PC-3 (cell line): ENCODE results near the gene PSTK. TPM values are rescaled to one million over a fixed set of nuclear protein-coding genes. Genes with fewer than 3 reads are reported as not detected.

Source experiments
- ATAC-seq: fragments of 200-7000 bp; cut with Tn5 transposase; 2 replicates; pipeline ENCODE4 v1.9.1; 2020; ENCODE audit warnings: mild to moderate bottlenecking, moderate library complexity
- BruUV-seq: library from RNA; stranded (reverse); fragments of 400-500 nt; replicated peaks from 2 replicates; lab custom pipeline; 2021; lab: Mats Ljungman, UMichigan
- CTCF ChIA-PET: fragments of 300-600 bp; sonication (Branson Sonifier 250); formaldehyde crosslinking; loops from one replicate; lab custom pipeline; 2022; ENCODE audit warnings: antibody characterized with exemption; lab: Charles Lee
- POLR2A ChIA-PET: fragments of 300-600 bp; sonication (Branson Sonifier 250); formaldehyde crosslinking; loops from one replicate; lab custom pipeline; 2022; ENCODE audit warnings: antibody characterized with exemption; ENCODE audit not compliant: unreplicated experiment; lab: Charles Lee
- DNase-seq: peaks from one replicate; pipeline ENCODE4 v3.0.0-alpha.2; 2015
- H2AFZ ChIP-seq: fragments of 300-600 bp; sonication (generic); 2 replicates; pipeline ENCODE4 v1.6.0; 2016; ENCODE audit warnings: antibody characterized with exemption, low read length
- H3F3A ChIP-seq: fragments of 300-600 bp; sonication (generic); one replicate; pipeline ENCODE4 v1.6.0; 2017; ENCODE audit warnings: antibody characterized with exemption, low read length, control low read depth, mild to moderate bottlenecking; ENCODE audit not compliant: unreplicated experiment
- H3K27ac ChIP-seq: fragments of 300-600 bp; sonication (generic); 2 replicates; pipeline ENCODE4 v1.5.1; 2016; ENCODE audit warnings: mild to moderate bottlenecking, low read length
- H3K27me3 ChIP-seq: fragments of 300-600 bp; sonication (generic); 2 replicates; pipeline ENCODE4 v1.6.1; 2016; ENCODE audit warnings: low read length, mixed read lengths
- H3K36me3 ChIP-seq: fragments of 300-600 bp; sonication (generic); 2 replicates; pipeline ENCODE4 v1.6.1; 2016; ENCODE audit warnings: low read depth, mixed run types, low read length, mixed read lengths
- H3K4me1 ChIP-seq: fragments of 300-600 bp; sonication (generic); 2 replicates; pipeline ENCODE4 v1.5.1; 2016; ENCODE audit warnings: low read length; ENCODE audit not compliant: insufficient read depth
- H3K4me2 ChIP-seq: fragments of 300-600 bp; sonication (generic); 2 replicates; pipeline ENCODE4 v1.6.0; 2016; ENCODE audit warnings: low read length
- H3K4me3 ChIP-seq: fragments of 300-600 bp; sonication (generic); 2 replicates; pipeline ENCODE4 v1.5.1; 2016; ENCODE audit warnings: mild to moderate bottlenecking, low read length, mixed read lengths
- H3K79me2 ChIP-seq: fragments of 300-600 bp; sonication (generic); 2 replicates; pipeline ENCODE4 v1.6.1; 2017; ENCODE audit warnings: low read length, mixed read lengths
- H3K9ac ChIP-seq: fragments of 300-600 bp; sonication (generic); 2 replicates; pipeline ENCODE4 v1.6.0; 2016; ENCODE audit warnings: mild to moderate bottlenecking, low read length
- H3K9me2 ChIP-seq: fragments of 300-600 bp; sonication (generic); replicated peaks from 2 replicates; pipeline ENCODE4 v1.6.1; 2016; ENCODE audit warnings: mixed run types, low read length, mixed read lengths
- H3K9me3 ChIP-seq: fragments of 300-600 bp; sonication (generic); 2 replicates; pipeline ENCODE4 v1.6.1; 2016; ENCODE audit warnings: low read length, mixed read lengths
- H4K20me1 ChIP-seq: fragments of 300-600 bp; sonication (generic); 2 replicates; pipeline ENCODE4 v1.6.1; 2016; ENCODE audit warnings: low read length, mixed read lengths
- EZH2 ChIP-seq: fragments of 300-600 bp; sonication (generic); IDR thresholded peaks from one replicate; pipeline ENCODE4 v1.6.1; 2017; ENCODE audit warnings: antibody characterized with exemption, mild to moderate bottlenecking, low read length; ENCODE audit not compliant: unreplicated experiment
- EZH2phosphoT487 ChIP-seq: fragments of 300-600 bp; sonication (generic); IDR thresholded peaks from 2 replicates; pipeline ENCODE4 v1.6.1; 2018; ENCODE audit warnings: mild to moderate bottlenecking, antibody characterized with exemption, low read length, borderline replicate concordance
- intact Hi-C: fragments of 100-400 bp; cut with micrococcal nuclease; formaldehyde crosslinking; loops from 2 replicates; pipeline ENCODE4 v1.9.0; 2023
- total RNA-seq: library from RNA; depleted of rRNA; stranded (reverse); fragments of >200 nt; gene quantifications from 2 replicates; pipeline ENCODE4 v1.2.3, GENCODE V29; 2014
- TF ChIP-seq, protein P1 (sequence below): fragments of 300-600 bp; sonication (generic); conservative IDR thresholded peaks from 2 replicates; pipeline ENCODE4 v1.5.1; 2017; ENCODE audit warnings: antibody characterized with exemption, low read depth, mild to moderate bottlenecking, low read length

PSTK gene
- total RNA-seq, 1 experiment from 2014 or later = 2.6 TPM

DNA sequence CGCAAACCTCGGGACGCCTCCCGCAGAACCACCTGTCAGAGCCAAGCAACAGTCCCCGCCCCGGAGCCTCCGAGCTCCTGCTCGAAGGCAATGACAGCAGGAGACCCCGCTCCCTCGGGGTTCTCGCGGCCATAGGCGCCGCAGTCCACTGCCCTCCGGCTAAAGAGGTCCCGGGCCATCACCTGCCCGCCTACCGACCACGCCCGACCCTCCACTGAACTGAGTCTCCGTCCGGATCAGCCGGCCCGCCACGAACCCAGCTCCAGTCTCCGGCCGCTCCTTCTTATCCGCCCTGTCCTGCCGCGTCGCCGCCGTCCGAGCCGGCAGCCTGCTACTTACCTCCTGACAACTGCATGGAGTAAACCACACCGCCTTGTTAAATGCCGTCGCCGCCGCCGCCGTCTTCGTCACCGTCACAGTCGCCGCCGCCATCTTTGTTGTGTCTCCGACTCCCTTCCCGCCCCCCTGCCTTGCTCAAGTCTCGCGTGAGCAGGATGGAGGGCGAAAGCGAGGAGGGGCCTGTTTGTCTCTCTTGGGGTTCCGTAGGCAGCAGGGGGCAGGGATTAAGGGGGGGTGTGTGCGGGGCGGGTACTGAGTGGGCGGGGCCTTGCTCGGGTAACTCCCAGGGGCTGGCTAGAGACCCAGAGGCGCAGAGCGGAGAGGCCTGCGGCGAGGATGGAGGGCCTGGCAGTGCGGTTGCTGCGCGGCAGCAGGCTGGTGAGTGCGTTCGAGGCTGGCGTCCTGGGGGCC is 28.3 kb downstream of the PSTK start, which contains the start of the genes ACADSB and IKZF5:
Gene ACADSB, plus strand, starts transcription at position 652 of the 750 bp plus-strand sequence. Its CDS starts 24 bp downstream, at position 676.
Gene IKZF5, minus strand, starts transcription at position 441 of the 750 bp plus-strand sequence. CDS start 10,170 bp downstream, outside the sequence.
- no TSS peak for BruUV-seq
- peak within 1 kb of the TSS; percentile 99 for H3K4me2 ChIP-seq
- peak; percentile 89 for DNase-seq
- peak; percentile 85 for ATAC-seq
- no peaks in the 10 kb centered on the region for H3K9me2 ChIP-seq
- H3K9ac ChIP-seq = peak within 1 kb of the TSS; percentile 93
- peak within 1 kb of the TSS; percentile 51 for H3K27ac ChIP-seq
- H3F3A ChIP-seq = no peaks in the 10 kb centered on the region
- POLR2A ChIA-PET = interaction anchor here (0.6 kb wide), 1 partner anchor 700 kb away, joined by 4 read pairs; no protein-coding TSS in a partner anchor
- H3K36me3 ChIP-seq = no peaks in the 10 kb centered on the region
- peaks cover 12% of the 10 kb centered on the region for H3K4me1 ChIP-seq
- intact Hi-C loops = loop anchor here (2.0 kb wide), 1 partner anchor 146 kb away; the partner anchor contains the start of gene BUB3
- H3K9me3 ChIP-seq = no peaks in the 10 kb centered on the region
- H3K79me2 ChIP-seq = peaks cover 49% of the 10 kb centered on the region
- H2AFZ ChIP-seq = peak within 1 kb of the TSS; percentile 97
- no peaks in the 10 kb centered on the region for H3K27me3 ChIP-seq
- peaks cover 8% of the 10 kb centered on the region; the same call in 1 of the 2 replicates for H4K20me1 ChIP-seq
- H3K4me3 ChIP-seq = peak within 1 kb of the TSS; percentile 99
- TF ChIP-seq EZH2phosphoT487 (no peak), EZH2 (no peak)
- TF ChIP-seq, protein P1, sequence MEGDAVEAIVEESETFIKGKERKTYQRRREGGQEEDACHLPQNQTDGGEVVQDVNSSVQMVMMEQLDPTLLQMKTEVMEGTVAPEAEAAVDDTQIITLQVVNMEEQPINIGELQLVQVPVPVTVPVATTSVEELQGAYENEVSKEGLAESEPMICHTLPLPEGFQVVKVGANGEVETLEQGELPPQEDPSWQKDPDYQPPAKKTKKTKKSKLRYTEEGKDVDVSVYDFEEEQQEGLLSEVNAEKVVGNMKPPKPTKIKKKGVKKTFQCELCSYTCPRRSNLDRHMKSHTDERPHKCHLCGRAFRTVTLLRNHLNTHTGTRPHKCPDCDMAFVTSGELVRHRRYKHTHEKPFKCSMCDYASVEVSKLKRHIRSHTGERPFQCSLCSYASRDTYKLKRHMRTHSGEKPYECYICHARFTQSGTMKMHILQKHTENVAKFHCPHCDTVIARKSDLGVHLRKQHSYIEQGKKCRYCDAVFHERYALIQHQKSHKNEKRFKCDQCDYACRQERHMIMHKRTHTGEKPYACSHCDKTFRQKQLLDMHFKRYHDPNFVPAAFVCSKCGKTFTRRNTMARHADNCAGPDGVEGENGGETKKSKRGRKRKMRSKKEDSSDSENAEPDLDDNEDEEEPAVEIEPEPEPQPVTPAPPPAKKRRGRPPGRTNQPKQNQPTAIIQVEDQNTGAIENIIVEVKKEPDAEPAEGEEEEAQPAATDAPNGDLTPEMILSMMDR = no peak
- CTCF ChIA-PET = no interaction called here

DNA sequence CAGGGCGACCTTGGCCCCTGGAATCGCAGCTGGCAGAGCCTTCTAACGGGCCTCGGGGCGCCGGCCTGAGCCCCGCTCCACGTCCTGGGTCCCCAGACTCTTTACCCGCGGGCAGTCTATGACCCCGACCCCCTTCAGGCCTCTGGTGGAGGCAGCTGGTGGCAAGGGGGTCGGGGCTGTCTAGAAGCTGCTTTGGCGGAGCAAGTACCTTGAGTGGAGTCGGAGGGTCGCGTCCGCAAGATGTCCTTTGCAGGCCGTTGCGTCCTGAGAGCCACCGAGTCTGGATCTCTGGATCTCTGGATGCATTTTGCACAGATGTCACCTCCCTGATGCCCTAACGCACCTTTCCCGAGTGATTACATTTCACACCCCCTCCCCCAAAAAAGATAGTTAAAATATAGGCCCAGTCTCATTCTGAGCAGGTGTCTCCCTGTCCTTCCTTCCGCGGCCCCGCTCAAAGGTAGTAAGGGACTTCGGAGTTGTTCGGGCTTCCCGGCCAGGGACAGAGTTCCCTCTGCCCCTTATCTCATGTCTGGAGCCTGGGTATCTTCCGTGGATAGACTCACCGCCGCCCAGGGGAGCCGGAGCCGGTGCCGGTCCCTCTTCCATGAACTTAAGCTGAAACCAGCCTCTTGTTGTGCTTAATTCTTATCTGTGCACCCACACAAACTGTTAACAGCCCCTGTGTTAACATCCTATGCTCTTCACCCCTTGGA is 29.1 kb downstream of the PSTK start:
- POLR2A ChIA-PET = no interaction called here

More for the DNA sequence above, 29.1 kb downstream of the PSTK start:
- Histone ChIP-seq H3K9me2 (no peaks in the 10 kb centered on the region), H3K79me2 (peaks cover 42% of the 10 kb centered on the region), H3K4me1 (peaks cover 12% of the 10 kb centered on the region), H3K9me3 (no peaks in the 10 kb centered on the region), H3F3A (no peaks in the 10 kb centered on the region), H3K27ac (no peak overlapping the region), H2AFZ (peak overlapping the region; percentile 90), H3K9ac (peak overlapping the region; percentile 69), H3K4me3 (peak overlapping the region; percentile 99), H3K27me3 (no peaks in the 10 kb centered on the region), H3K4me2 (peak overlapping the region; percentile 99), H4K20me1 (peaks cover 8% of the 10 kb centered on the region; the same call in 1 of the 2 replicates), H3K36me3 (no peaks in the 10 kb centered on the region)
- no peak for TF ChIP-seq EZH2
- TF ChIP-seq, protein P1 = no peak
- no peak for TF ChIP-seq EZH2phosphoT487
- ATAC-seq = peak; percentile 27
- intact Hi-C loops = loop anchor here (2.0 kb wide), 1 partner anchor 146 kb away; the partner anchor contains the start of gene BUB3
- TSS peak; percentile 40 for BruUV-seq
- CTCF ChIA-PET = no interaction called here
- DNase-seq = peak; percentile 1
